ENCODE results near the gene TYW5.

DNA sequence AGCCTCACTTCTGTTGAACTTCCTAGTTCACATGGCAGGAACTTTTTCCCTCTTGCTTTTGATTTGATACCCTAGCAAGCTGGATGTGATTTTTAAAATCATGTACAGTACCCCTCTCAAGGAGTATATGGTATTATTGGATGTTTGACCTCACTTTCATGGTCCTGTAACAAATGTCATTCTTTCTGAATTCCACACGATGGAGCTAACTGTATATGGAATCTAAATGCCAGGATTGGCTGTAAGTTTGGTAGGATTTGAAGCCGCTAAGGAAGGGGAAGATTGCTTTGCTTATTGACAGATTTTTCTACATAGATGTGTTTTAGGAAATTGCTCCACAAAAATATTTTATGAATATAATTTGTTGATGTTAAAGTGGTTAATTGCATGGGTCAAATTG, 18.4 kb upstream of the TYW5 start:
- TF ChIP-seq EP300 (IDR thresholded peaks at IDR 0.05; ENCODE audit: low read depth) (no peak), CTCF (IDR thresholded peaks at IDR 0.05) (peak; percentile 36 to 55 (median 45))
